NCI-H1417 treated with DMSO at 0.1 percent for 48 hours (cell line): ENCODE data around the gene PODN.

Experiments used
- DNase-seq: peaks from one replicate; lab custom pipeline; 2025; lab: John Stamatoyannopoulos, UW

PODN gene

DNA sequence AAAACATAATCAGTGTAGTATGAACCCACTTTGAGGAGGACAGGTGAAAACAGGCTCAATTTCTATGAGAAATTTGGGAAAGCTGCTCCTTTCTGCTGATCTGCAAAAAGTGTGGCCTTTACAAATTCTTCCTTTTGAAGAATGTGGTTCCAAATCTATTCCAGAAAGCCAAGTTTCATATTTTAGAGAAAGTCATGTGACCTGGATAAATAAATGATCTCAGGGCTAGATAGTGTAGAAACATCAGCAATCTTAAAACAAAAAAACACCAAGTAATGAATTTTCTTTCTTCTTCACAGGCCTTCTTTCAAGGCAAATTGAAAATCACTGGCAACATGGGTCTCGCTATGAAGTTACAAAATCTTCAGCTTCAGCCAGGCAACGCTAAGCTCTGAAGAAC, 11.7 kb upstream of the PODN start:
- DNase-seq = no peak

- no peak for DNase-seq
Observed at GRCh38 chr1:53051676-53052075, 10.3 kb upstream of the PODN start.

GRCh38 chr1:53057127-53057526, 4.9 kb upstream of the PODN start:
- DNase-seq = no peak

GRCh38 chr1:53060579-53060978, 1.4 kb upstream of the PODN start:
- DNase-seq = no peak

DNA sequence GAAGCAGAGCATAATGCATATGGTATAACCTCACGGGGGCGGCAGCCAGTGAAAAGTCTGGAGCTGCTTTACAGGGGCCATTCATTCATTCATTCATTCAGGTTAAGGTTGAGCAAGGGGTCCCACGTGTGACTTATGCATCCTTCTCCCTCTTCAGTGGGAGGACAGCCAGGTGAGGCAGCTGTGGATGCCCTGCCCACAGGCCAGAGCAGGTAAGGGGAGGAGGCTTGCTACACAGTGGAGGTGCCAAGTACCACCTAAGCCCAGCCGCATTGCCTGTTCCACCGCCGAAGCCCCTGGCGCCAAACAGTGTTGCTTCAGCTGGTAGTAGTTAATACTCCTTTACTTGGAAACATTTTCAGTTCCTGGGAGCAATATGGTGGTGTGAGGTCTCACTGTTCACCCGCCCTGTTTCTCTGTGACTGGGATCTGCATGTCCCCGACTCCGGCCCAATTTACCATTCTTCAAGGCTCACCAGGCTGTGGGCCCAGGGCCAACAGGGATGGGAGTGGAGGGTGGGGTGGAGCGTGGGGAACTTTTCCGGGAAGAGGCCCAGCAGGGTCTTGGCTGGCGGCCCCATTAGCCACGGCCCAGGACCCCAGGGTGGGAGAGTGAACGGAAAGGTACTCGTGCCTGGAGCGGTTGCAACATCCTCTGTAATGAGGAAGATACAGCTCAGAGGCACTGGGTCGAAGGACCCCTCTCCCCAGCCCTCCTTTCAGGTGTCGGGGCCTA, 722 bp upstream of the PODN start:
- no peak for DNase-seq

DNA sequence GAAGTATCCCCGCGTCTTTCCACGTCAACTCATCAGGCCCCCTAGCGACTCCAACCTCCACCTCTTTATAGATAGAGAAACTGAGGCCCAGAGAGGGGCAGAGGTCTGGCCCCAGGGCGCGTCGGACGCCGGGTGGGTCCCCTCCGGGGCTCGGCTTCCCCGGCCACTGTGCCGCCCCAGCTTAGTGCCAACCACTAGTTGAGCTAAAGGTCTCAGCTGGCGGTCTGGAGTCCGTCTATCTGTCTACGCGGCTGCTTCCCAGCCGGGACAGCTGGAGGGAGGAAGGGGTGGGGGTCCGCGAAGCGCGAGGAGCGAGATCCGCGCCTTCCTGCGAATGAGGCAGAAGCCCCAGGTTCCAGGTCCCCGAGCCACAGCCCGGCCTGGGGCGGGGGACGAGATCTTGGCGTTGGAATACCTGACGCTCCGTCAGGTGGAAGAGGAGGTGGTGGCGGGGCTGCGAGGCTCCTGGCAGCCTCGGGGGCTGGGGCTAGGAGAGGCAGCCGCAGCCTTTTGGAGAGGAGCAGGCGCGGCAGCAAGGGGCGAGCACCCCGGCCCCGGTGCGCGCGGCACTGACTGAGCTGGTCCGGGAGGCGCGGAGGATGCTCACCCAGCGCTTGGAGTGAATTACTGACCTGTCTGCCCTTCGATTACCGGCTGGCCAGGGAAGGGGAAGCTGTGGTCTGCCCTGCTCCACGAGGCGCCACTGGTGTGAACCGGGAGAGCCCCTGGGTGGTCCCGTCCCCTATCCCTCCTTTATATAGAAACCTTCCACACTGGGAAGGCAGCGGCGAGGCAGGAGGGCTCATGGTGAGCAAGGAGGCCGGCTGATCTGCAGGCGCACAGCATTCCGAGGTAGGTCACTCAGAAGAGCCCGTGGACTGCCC, 937 bp downstream of the PODN start:
- no peak for DNase-seq

GRCh38 chr1:53063744-53064515, 1.9 kb downstream of the PODN start:
- no peak for DNase-seq

DNA sequence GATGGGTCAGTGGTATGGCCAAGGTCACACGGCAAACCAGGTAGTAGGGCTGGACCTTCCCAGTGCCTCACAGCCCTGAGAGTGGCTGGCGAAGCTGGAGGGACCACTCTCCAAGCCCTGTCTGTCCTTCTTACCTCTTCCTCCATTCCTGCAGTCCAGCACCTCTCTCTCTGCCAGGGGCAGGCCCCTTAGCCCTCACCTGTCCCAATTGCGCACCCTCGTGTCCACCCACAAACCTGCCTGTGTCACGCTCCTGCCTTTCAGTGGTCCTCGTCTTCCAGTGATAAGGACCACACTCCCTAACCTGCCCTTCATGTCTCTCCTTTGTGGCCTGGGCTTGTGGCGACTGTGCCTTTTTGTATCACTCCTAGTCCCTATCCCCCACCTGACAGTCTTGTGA, 3.4 kb downstream of the PODN start:
- no peak for DNase-seq

- no peak for DNase-seq
Observed at GRCh38 chr1:53066488-53066887, 4.5 kb downstream of the PODN start.

DNA sequence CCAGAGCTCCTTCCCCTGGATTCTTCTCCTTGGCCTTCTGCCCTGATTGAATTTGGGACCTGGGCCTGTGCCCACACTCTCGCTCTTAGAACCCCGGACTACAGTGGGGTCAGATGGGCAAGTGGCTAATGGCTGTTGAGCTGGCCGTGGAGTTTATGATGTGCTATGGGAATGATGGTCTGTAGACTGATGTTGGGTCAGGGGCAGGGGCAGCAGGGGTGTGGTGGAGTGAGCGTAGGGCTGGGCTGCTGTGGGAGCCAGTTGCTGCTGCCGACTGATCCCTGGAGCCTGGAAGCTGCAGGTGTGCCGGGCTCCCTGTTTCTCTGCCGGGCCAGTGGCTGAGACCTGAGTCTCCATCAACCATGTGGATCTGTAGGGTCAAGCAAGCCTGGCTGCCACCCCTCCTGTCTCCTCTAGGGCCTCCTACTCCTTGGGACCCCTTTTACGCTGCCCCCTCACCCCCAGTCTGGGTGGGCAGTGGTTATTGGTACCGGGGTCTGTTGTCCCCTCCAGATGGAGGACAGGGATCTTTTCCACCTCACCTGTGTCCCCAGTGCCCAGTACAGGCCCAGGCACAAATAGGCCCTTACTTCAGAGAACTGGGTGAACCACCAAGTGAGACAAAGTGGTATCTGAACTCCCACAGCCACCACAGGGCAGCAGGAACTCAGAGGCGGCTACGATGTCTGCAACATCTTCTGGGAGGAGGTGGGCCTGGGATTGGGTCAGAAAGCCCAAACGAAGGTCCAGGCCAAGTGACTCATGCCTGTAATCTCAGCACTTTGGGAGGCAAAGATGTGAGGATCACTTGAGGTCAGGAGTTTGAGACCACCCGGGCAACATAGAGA, 5.1 kb downstream of the PODN start:
- no peak for DNase-seq

DNA sequence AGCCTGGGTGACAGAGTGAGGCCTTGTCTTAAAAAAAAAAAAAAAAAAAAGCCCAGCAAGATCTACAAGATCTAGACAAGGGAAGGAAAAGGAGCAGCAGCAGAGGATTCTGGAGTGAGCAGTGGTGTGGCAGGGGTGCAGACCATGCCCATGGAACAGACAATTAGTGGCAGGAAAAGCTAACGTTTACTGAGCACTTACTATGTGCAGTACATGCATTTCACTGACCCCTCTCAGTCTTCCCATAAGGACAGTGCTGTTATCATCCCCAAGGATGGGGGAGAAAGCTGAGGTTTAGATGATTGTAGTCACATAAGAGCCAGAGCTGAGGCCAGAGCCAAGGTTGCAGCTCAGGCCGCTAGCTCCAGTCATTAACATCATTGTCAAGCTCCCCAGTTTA, 5.9 kb downstream of the PODN start:
- no peak for DNase-seq

DNA sequence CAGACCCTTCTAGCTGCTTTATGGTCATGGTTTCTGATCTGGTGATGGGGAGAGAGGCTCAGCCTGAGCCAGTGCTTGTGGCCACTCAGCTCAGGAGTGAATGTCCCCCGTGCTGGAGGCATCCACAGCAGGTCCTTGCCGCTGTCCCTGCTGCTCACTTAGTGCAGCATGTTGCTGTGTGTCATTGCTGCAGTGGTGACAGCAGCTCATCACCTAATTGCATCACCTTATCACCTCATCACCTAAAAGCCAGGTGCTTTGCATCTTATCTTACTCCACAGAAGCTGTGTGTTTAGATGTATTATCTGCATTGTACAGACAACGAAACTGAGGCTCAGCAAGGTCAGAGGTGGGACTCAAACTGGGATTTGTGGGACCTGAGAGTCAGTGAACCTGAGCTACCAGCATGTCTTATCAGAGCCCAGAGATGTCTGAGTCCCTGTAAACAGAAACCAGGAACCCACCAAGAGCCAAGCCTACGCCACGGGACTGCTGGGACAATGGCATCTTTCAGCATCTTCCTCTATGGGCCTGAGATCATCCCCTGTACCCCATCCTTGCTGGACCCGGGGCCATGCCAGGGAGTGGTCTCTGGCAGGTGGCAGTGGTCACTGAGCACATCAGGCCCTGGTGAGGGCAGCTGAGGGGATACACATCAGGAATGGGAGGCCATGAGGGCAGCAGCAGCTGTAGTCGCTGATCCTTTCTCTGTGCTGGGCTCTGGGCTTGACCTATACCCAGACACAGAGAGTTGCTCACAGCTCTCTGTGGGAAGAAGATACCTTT, 6.5 kb downstream of the PODN start:
- no peak for DNase-seq

DNA sequence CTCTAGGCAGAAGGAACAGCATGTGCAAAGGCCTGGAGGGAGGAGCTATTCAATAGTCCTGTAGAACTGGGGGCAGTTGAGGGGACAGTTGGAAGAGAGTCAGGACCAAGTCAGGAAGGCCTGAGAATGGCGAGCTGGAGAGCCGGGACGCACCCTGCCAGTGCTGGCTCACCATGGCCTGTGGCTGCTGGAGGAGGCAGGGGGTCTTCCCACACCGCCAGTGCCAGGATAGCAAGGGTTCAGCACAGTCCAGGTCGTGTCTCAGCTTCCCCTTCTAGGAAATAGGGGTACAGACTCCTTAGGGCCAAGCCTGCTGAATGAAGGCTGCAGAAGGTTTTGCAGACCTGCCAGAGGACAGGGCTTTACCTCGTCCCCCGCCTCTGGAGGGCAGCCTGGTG, 7.3 kb downstream of the PODN start:
- no peak for DNase-seq

- no peak for DNase-seq
Observed at GRCh38 chr1:53069663-53070327, 7.8 kb downstream of the PODN start.

DNA sequence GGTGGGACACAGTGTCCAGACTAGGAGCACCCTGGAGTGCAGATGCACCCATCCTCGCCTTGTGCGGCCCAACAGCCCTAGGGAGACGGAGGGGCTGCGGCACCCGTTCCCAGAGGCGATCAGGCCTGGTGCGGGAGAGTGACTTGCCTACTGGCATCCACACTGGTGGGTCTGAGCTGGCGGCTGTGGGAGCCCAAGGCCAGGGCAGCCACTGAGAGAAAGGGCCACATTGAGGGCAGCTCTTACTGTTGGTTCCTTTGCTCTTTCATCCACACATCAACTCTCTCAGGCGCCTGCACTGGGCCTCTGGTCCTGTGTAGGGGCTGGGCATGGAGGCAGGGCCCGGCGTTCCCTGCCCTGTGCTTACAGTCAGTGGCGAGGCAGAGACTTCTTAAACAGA, 8.6 kb downstream of the PODN start:
- DNase-seq = no peak

GRCh38 chr1:53071167-53071865, 9.3 kb downstream of the PODN start:
- no peak for DNase-seq

DNA sequence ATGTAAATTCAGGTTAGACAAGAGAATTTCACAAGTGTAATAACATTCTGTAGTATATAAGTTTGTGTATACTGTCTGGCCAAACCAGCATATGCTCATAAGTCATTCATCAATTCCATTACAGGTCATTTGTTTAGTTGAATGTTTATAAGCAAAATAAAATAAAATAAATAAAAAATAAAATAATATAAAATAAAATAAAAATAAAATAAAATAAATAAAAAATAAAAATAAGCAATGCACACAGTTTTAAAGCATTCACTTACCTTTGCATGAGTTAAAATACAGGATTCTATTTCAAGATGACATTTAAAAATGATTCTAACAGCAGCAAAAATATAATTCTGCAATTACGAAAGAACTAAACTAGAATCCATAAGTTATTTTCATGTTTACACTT, 9.9 kb downstream of the PODN start:
- no peak for DNase-seq

- no peak for DNase-seq
Observed at GRCh38 chr1:53073287-53073686, 11.3 kb downstream of the PODN start.

- no peak for DNase-seq
Observed at GRCh38 chr1:53073868-53074311, 11.9 kb downstream of the PODN start.
